Transverse colon (tissue), 4 donors: Measurements from ENCODE around the gene CLIP1. TPM values are rescaled to one million over a fixed set of nuclear protein-coding genes. Genes with fewer than 3 reads are reported as not detected.
"Not testable (repeated sequence)": the region's sequence is repeated elsewhere in the genome, so short reads cannot be mapped to it uniquely, and the experiment has no call there.

ENCODE experiments used
- DNase-seq: peaks from one replicate; pipeline ENCODE4 v3.0.0-alpha.2; 2019
- H3K27ac ChIP-seq, 4 donors: fragments of 200-600 bp; sonication (generic); 2 replicates each; pipeline ENCODE4 v1.5.1; 2016 to 2018; ENCODE audit warnings: inconsistent platforms in 4 of 4
- H3K27me3 ChIP-seq: fragments of 200-600 bp; sonication (generic); 2 replicates; pipeline ENCODE4 v1.5.1; 2017; ENCODE audit warnings: inconsistent platforms
- H3K36me3 ChIP-seq, 4 donors: fragments of 200-600 bp; sonication (generic); 2 replicates each; pipeline ENCODE4 v1.5.1; 2017 to 2019; ENCODE audit warnings: inconsistent platforms in 4 of 4
- H3K4me1 ChIP-seq, 4 donors: fragments of 200-600 bp; sonication (generic); 2 replicates each; pipeline ENCODE4 v1.5.1; 2017 to 2020; ENCODE audit warnings: inconsistent platforms in 4 of 4
- H3K4me3 ChIP-seq, 4 donors: fragments of 200-600 bp; sonication (generic); 1 replicate in 1 of 4; 2 replicates in 3 of 4; pipeline versions ENCODE4 v1.5.1 to v1.6.1; 2017 to 2019; ENCODE audit warnings: inconsistent platforms in 4 of 4
- H3K9me3 ChIP-seq, 2 donors: fragments of 200-600 bp; sonication (generic); 2 replicates each; pipeline ENCODE4 v1.5.1; 2017 to 2019; ENCODE audit warnings: inconsistent platforms in 2 of 2
- EP300 ChIP-seq: sonication (generic); formaldehyde crosslinking; IDR thresholded peaks from one replicate; pipeline ENCODE4 v1.6.1; 2017; ENCODE audit warnings: antibody characterized with exemption, low read depth
- POLR2A ChIP-seq: fragments of 450-650 bp; IDR thresholded peaks from one replicate; pipeline ENCODE4 v1.6.1; 2016; ENCODE audit warnings: antibody characterized with exemption, mild to moderate bottlenecking, moderate library complexity
- POLR2AphosphoS5 ChIP-seq, 3 donors: sonication (generic); formaldehyde crosslinking; IDR thresholded peaks; one replicate each; pipeline ENCODE4 v1.6.1; 2016; ENCODE audit warnings: antibody characterized with exemption in 3 of 3
- WGBS, 2 donors: methylation state at CpG; one replicate each; pipeline ENCODE4 v1.1.5; 2018; ENCODE audit warnings: low coverage in 1 of 2; 5-methylcytosine and 5-hydroxymethylcytosine counted together
- in situ Hi-C, 4 donors: fragments of 200-750 bp; cut with MboI; loops; one replicate each; pipeline versions ENCODE4 v1.15.0 to v1.15.1; 2017; ENCODE audit warnings: low sequenced_read_pairs in 3 of 4, low pct_ligation_motif_present in 1 of 4, low pct_unique_long_range_greater_than_20kb in 1 of 4
- intact Hi-C: fragments of 100-400 bp; cut with DNase I; formaldehyde crosslinking; loops from one replicate; pipeline ENCODE4 v1.15.1; 2023; ENCODE audit warnings: low total_unique reads
- total RNA-seq, 4 donors: library from RNA; depleted of rRNA; stranded (reverse); fragments of >200 nt; gene quantifications; one replicate each; pipeline ENCODE4 v1.1.0, GENCODE V29; 2016
- TF ChIP-seq, protein P1 (sequence below), 5 experiments: fragments of 200-600 bp in 3 of 5; fragments of 450-650 bp in 2 of 5; sonication (generic) in 3 of 5; IDR thresholded peaks; 1 replicate in 2 of 5; 2 replicates in 3 of 5; pipeline ENCODE4 v1.5.1; 2016 to 2017; ENCODE audit warnings: antibody characterized with exemption in 5 of 5, inconsistent platforms in 3 of 5, mild to moderate bottlenecking in 2 of 5, moderate library complexity in 1 of 5

The CLIP1 gene
- total RNA-seq, 4 donors from 2014 or later: 49.2 to 111 (median 88.6) TPM

DNA sequence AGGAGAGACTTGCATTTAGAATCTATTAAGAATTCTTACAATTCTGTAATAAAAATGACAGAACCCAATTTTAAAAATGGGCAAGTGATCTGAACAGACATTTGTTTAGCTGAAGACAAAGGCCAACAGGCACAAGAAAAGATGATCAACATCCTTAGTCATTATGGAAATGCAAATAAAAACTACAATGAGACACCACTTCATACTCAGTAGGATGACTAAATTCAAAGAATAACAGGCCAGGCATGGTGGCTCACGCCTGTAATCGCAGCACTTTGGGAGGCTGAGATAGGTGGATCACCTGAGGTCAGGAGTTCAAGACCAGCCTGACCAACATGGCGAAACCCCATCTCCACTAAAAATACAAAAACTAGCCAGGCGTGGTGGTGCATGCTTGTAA lies 164.0 kb downstream of the CLIP1 start:
- 92% methylated on average over 4 of the region's 4 CpGs; no CpG with 5 or more reads in 1 of the 2 donors for WGBS, 2 donors
- H3K4me1 ChIP-seq, DNase-seq, H3K4me3 ChIP-seq, H3K27me3 ChIP-seq, H3K27ac ChIP-seq, in situ Hi-C loops, intact Hi-C loops, H3K9me3 ChIP-seq: not testable (repeated sequence)
- H3K36me3 ChIP-seq: peaks cover 0 to 46% (median 22%) of the 10 kb centered on the region in 4 donors

DNA sequence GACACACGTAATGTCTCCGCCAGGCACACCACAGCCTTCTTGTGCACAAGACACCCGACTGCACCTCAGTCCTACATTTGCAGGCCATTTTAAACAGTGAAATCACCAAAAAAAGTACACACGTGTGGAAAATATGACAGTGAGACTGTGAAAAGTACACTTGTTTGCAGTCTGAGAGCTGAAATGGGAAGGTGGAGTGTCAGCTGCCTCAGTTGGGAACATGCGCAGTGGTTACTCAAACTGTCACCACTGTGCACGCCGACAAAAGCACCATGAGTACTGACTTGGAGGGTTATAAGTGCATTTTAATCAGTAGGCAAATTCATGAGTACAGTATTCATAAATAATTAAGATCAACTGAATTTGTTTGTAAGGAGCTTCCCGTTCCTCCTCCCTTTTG lies 171.9 kb downstream of the CLIP1 start:
- H3K4me3 ChIP-seq: no peak overlapping the region
- no peaks in the 10 kb centered on the region for H3K4me1 ChIP-seq
- no peak overlapping the region for H3K27ac ChIP-seq
- WGBS, 2 donors: 94 to 96% methylated on average over 4 to 8 of the region's 8 CpGs
- H3K27me3 ChIP-seq: no peaks in the 10 kb centered on the region
- no peak for DNase-seq
- H3K9me3 ChIP-seq: no peaks in the 10 kb centered on the region
- H3K36me3 ChIP-seq: peaks cover 0 to 18% (median 9%) of the 10 kb centered on the region in 4 donors
- intact Hi-C loops (no loop called here), in situ Hi-C loops (no loop called here)
- TF ChIP-seq EP300 (no peak), POLR2A (no peak), POLR2AphosphoS5 (IDR thresholded peaks at IDR 0.05) (no peak)
- TF ChIP-seq, protein P1, sequence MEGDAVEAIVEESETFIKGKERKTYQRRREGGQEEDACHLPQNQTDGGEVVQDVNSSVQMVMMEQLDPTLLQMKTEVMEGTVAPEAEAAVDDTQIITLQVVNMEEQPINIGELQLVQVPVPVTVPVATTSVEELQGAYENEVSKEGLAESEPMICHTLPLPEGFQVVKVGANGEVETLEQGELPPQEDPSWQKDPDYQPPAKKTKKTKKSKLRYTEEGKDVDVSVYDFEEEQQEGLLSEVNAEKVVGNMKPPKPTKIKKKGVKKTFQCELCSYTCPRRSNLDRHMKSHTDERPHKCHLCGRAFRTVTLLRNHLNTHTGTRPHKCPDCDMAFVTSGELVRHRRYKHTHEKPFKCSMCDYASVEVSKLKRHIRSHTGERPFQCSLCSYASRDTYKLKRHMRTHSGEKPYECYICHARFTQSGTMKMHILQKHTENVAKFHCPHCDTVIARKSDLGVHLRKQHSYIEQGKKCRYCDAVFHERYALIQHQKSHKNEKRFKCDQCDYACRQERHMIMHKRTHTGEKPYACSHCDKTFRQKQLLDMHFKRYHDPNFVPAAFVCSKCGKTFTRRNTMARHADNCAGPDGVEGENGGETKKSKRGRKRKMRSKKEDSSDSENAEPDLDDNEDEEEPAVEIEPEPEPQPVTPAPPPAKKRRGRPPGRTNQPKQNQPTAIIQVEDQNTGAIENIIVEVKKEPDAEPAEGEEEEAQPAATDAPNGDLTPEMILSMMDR (IDR thresholded peaks at IDR 0.05): no peak

DNA sequence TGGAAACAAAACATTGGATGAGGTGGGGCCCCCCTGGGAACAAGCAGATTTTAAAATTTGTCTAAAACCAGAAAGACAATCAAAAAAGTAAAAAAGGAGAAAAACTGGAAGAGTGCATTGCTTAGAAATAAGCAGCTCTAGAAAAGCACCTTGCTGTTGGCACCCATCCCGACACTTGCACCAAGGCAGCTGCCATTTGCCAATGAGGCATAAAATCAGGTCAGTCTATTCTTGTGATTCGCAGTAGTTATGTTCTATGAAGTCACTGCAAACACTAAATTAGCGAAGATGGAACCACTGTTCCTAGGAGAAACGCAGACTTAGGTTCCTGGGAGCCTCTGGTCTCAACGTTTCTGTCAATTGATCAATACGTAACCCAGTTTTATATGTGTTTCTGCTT lies 172.4 kb downstream of the CLIP1 start:
- no peaks in the 10 kb centered on the region for H3K4me1 ChIP-seq
- no peak overlapping the region for H3K4me3 ChIP-seq
- intact Hi-C loops: no loop called here
- TF ChIP-seq EP300: no peak
- TF ChIP-seq, protein P1 (IDR thresholded peaks at IDR 0.05): no peak
- TF ChIP-seq POLR2A: no peak
- TF ChIP-seq POLR2AphosphoS5 (IDR thresholded peaks at IDR 0.05): no peak
- H3K27ac ChIP-seq: no peak overlapping the region
- no peaks in the 10 kb centered on the region for H3K27me3 ChIP-seq
- 94 to 100% methylated on average over 6 of the region's 6 CpGs for WGBS, 2 donors
- in situ Hi-C loops: no loop called here
- no peaks in the 10 kb centered on the region for H3K9me3 ChIP-seq
- DNase-seq: no peak
- peaks cover 0 to 18% (median 9%) of the 10 kb centered on the region in 4 donors for H3K36me3 ChIP-seq

DNA sequence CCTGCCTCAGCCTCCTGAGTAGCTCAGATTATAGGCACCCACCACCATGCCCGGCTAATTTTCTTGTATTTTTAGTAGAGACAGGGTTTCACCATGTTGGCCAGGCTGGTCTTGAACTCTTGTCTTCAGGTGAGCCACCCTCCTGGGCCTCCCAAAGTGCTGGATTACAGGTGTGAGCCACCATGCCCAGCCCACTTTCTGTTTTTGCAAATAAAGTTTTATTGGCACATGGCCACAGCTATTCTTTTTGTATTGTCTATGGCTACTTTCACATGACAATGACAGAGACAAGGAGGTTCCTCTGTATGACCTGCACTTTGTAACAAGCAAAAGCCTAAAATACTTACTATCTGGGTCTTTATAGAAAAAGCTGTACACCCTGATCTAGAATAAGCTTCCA lies 176.9 kb downstream of the CLIP1 start:
- Histone ChIP-seq H3K36me3 (peaks cover 0 to 36% (median 17%) of the 10 kb centered on the region in 4 donors), H3K4me3 (no peak overlapping the region), H3K4me1 (no peaks in the 10 kb centered on the region), H3K9me3 (no peaks in the 10 kb centered on the region), H3K27ac (no peak overlapping the region), H3K27me3 (no peaks in the 10 kb centered on the region)
- in situ Hi-C loops: no loop called here
- no peak for DNase-seq
- 80 to 100% methylated on average over 1 of the region's 1 CpG for WGBS, 2 donors
- no peak for TF ChIP-seq EP300
- intact Hi-C loops: no loop called here

DNA sequence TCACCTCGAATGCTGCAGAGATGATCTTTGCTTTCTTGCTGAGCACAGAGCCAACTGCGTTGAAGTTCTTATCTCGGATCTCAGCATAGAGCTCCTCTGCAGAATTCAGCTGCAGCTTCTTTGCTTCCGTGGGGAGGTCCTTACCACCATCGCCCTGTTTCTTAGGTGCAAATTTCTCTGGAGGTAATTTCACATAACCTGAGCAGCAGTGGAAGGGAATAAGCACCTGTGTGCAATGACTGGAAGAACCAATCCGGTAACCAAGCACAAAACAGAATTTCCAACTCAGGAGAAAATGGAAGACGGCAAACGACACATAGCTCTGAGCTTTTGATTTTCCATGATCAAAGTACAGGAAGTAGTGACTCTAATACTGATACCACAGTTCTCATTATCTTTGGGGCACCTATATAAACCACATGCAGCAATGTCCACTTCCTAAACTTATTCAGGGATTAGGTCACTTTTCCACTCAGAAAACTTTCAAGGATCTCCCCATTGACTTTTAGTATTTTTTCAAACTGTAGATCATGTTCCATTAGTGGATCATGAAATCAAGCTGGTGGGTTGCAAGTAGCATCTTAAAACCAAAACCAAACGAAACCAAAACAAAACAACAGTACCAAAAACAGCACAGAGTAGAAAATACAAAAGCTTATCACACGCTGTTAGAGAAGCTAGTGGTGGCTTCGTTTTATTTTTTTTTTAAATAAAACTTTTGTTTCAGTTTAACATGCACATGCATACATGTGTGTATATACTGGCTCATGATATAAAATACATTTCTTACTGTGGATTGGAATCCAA lies 177.7 kb downstream of the CLIP1 start:
- intact Hi-C loops (no loop called here), in situ Hi-C loops (no loop called here)
- Histone ChIP-seq H3K27me3 (no peaks in the 10 kb centered on the region), H3K27ac (peak overlapping the region in 2 of 4 donors; percentile 11 to 17), H3K9me3 (no peaks in the 10 kb centered on the region), H3K4me3 (no peak overlapping the region), H3K4me1 (no peaks in the 10 kb centered on the region), H3K36me3 (peaks cover 0 to 36% (median 13%) of the 10 kb centered on the region in 4 donors)
- DNase-seq: no peak
- 71 to 81% methylated on average over 6 to 11 of the region's 11 CpGs for WGBS, 2 donors
- TF ChIP-seq EP300 (no peak), POLR2AphosphoS5 (IDR thresholded peaks at IDR 0.05) (no peak), POLR2A (no peak)
- TF ChIP-seq, protein P1 (IDR thresholded peaks at IDR 0.05): no peak
